Neural cell (in vitro differentiated cells): ENCODE measurements around the gene PCDH9. TPM values are rescaled to one million over a fixed set of nuclear protein-coding genes. Genes with fewer than 3 reads are reported as not detected.

Source experiments
- H2AFZ ChIP-seq: fragments of 200-600, 300-800 bp; sonication (generic), shearing (Covaris generic); 2 replicates; pipeline ENCODE4 v1.6.0; 2014; ENCODE audit warnings: low read depth, mild to moderate bottlenecking, antibody characterized with exemption, low read length, moderate library complexity
- H3F3A ChIP-seq: fragments of 200-600 bp; shearing (Covaris generic); 2 replicates; pipeline ENCODE4 v1.6.1; 2016; ENCODE audit warnings: mild to moderate bottlenecking, moderate library complexity, mixed read lengths, antibody characterized with exemption, low read length; ENCODE audit not compliant: insufficient read depth, poor library complexity, severe bottlenecking
- H3K27ac ChIP-seq: fragments of 200-600, 300-800 bp; sonication (generic), shearing (Covaris generic); 2 replicates; pipeline ENCODE4 v1.5.1; 2014; ENCODE audit warnings: mild to moderate bottlenecking, low read length, moderate library complexity
- H3K27me3 ChIP-seq: fragments of 300-800, 200-600 bp; sonication (generic), shearing (Covaris generic); 2 replicates; pipeline ENCODE4 v1.6.0; 2014; ENCODE audit warnings: mild to moderate bottlenecking, low read depth, low read length, moderate library complexity; ENCODE audit not compliant: insufficient read depth
- H3K36me3 ChIP-seq: fragments of 300-800, 200-600 bp; sonication (generic), shearing (Covaris generic); 2 replicates; pipeline ENCODE4 v1.5.1; 2014; ENCODE audit warnings: mild to moderate bottlenecking, antibody characterized with exemption, low read length, moderate library complexity; ENCODE audit not compliant: insufficient read depth
- H3K4me2 ChIP-seq: fragments of 300-800, 200-600 bp; sonication (generic), shearing (Covaris generic); 2 replicates; pipeline ENCODE4 v1.6.0; 2014; ENCODE audit warnings: mild to moderate bottlenecking, low read length
- H3K4me3 ChIP-seq: fragments of 300-800, 200-600 bp; sonication (generic), shearing (Covaris generic); 2 replicates; pipeline ENCODE4 v1.5.1; 2014; ENCODE audit warnings: mild to moderate bottlenecking, low read length, moderate library complexity
- H3K79me2 ChIP-seq: fragments of 200-600 bp; shearing (Covaris generic); replicated peaks from 2 replicates; pipeline ENCODE4 v1.6.0; 2014; ENCODE audit warnings: mild to moderate bottlenecking, low read length, moderate library complexity; ENCODE audit not compliant: insufficient read depth
- H3K9ac ChIP-seq: fragments of 300-800, 200-600 bp; sonication (generic), shearing (Covaris generic); 2 replicates; pipeline ENCODE4 v1.6.1; 2016; ENCODE audit warnings: mild to moderate bottlenecking, low read length, mixed read lengths
- H3K9me2 ChIP-seq: fragments of 200-600 bp; shearing (Covaris generic); 2 replicates; pipeline ENCODE4 v1.6.1; 2016; ENCODE audit warnings: mild to moderate bottlenecking, low read length, mixed read lengths; ENCODE audit not compliant: insufficient read depth
- H3K9me3 ChIP-seq: fragments of 200-600, 300-800 bp; sonication (generic), shearing (Covaris generic); 2 replicates; pipeline ENCODE4 v1.6.1; 2016; ENCODE audit warnings: mild to moderate bottlenecking, mixed run types, low read length, moderate library complexity, mixed read lengths
- H4K20me1 ChIP-seq: fragments of 200-600 bp; shearing (Covaris generic); 2 replicates; pipeline ENCODE4 v1.6.1; 2016; ENCODE audit warnings: mild to moderate bottlenecking, mixed run types; ENCODE audit not compliant: insufficient read depth
- EP300 ChIP-seq: fragments of 450-650 bp; conservative IDR thresholded peaks from 2 replicates; pipeline ENCODE4 v1.6.1; 2014; ENCODE audit warnings: antibody characterized with exemption, mild to moderate bottlenecking, moderate library complexity; ENCODE audit not compliant: poor library complexity, severe bottlenecking
- EZH2 ChIP-seq: fragments of 200-600, 300-800 bp; shearing (Covaris generic), sonication (generic); IDR thresholded peaks from 2 replicates; pipeline ENCODE4 v1.6.1; 2014; ENCODE audit warnings: antibody characterized with exemption, low read length, borderline replicate concordance, mild to moderate bottlenecking; ENCODE audit not compliant: insufficient read depth, poor library complexity, severe bottlenecking
- MXI1 ChIP-seq: fragments of 450-650 bp; conservative IDR thresholded peaks from 2 replicates; pipeline ENCODE4 v1.6.1; 2014; ENCODE audit warnings: antibody characterized with exemption, mild to moderate bottlenecking; ENCODE audit not compliant: poor library complexity, severe bottlenecking
- POLR2AphosphoS5 ChIP-seq: IDR thresholded peaks from 2 replicates; pipeline ENCODE4 v1.6.1; 2012
- RAD21 ChIP-seq: fragments of 450-650 bp; conservative IDR thresholded peaks from 2 replicates; pipeline ENCODE4 v1.6.1; 2014; ENCODE audit warnings: antibody characterized with exemption, mild to moderate bottlenecking, moderate library complexity
- SMC3 ChIP-seq: fragments of 450-650 bp; conservative IDR thresholded peaks from 2 replicates; pipeline ENCODE4 v1.6.1; 2014; ENCODE audit warnings: antibody characterized with exemption, mild to moderate bottlenecking, moderate library complexity; ENCODE audit not compliant: poor library complexity
- TAF1 ChIP-seq: IDR thresholded peaks from 2 replicates; pipeline ENCODE4 v1.6.1; 2012; ENCODE audit warnings: low read depth
- polyA plus RNA-seq: library from polyadenylated mRNA; depleted of rRNA; stranded (reverse); fragments of >200 nt; gene quantifications from 2 replicates; pipeline ENCODE4 v1.2.3, GENCODE V29; 2014
- TF ChIP-seq, protein P1 (sequence below): fragments of 450-650 bp; IDR thresholded peaks from 2 replicates; pipeline ENCODE4 v1.5.1; 2014; ENCODE audit warnings: antibody characterized with exemption, mild to moderate bottlenecking, moderate library complexity; ENCODE audit not compliant: poor library complexity, severe bottlenecking
- TF ChIP-seq, protein P2 (sequence below): IDR thresholded peaks from 2 replicates; pipeline ENCODE4 v1.6.1; 2012; ENCODE audit warnings: borderline replicate concordance

Gene PCDH9
- polyA plus RNA-seq, 1 donor from 2014 or later: 4.6 TPM

DNA sequence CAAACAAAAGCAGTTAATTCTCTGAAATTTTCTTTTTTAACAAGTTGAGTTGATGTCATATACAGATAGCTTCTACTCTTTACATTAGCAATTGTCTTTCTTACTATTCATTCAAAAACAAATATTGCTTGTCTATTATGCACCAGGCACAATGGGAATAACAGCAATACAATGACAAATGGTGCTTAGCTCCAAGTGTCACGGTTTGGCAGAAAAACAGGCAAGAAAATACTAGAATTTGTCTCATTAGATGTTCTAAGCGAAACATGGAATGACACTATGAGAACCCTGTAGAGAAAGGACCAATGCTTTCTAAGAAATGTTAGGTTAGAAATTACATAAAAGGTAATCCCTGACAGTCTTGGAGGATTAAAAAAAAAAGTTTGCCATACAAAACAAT is 187.6 kb downstream of the PCDH9 start:
- Histone ChIP-seq H3K4me2 (no peak overlapping the region), H3K36me3 (no peaks in the 10 kb centered on the region), H2AFZ (no peak overlapping the region), H3K27me3 (no peaks in the 10 kb centered on the region), H3K9me3 (no peaks in the 10 kb centered on the region), H3K27ac (no peak overlapping the region), H3K9me2 (no peaks in the 10 kb centered on the region), H3K79me2 (no peaks in the 10 kb centered on the region), H3F3A (no peaks in the 10 kb centered on the region), H4K20me1 (no peaks in the 10 kb centered on the region), H3K4me3 (no peak overlapping the region), H3K9ac (no peak overlapping the region)
- no peak for TF ChIP-seq EZH2

DNA sequence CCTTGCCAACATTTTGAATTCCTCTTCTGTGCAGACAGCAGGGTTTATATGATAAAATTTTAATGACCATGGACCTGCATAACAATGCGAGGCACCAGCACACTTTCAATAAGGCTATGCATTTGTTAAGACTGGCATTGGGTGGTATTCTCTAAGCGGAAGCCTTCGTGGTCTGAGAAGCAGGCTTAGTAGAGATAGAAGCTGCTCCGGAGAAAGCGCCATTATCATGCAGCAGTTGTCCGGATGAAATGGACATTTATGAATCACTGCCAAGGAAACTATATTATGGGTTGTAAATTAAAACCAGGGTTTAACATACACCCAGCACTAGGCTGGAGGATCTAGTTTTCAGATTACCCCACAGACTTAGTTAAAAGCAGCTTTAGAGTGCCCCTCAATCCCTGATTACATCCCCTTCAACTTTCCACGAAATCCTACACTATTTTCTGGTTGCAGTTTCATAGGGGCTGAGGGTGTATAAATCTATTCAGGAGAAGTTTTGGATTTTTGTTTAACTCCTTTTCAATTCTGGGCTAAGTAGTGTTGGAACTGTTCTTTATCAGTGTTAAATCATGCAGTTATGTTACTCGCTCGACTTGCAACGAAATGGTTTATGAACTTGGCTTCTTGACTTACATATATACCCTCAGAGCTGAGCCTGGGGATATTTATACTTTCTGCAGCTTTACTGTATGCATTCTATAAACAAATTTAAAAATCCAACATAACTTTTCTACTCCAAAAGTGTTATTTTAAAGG is 193.3 kb downstream of the PCDH9 start:
- no peaks in the 10 kb centered on the region for H3K79me2 ChIP-seq
- H3K9me2 ChIP-seq: no peaks in the 10 kb centered on the region
- TF ChIP-seq POLR2AphosphoS5 (no peak), EZH2 (no peak), TAF1 (no peak), MXI1 (no peak), RAD21 (no peak), EP300 (no peak), SMC3 (no peak)
- TF ChIP-seq, protein P1, sequence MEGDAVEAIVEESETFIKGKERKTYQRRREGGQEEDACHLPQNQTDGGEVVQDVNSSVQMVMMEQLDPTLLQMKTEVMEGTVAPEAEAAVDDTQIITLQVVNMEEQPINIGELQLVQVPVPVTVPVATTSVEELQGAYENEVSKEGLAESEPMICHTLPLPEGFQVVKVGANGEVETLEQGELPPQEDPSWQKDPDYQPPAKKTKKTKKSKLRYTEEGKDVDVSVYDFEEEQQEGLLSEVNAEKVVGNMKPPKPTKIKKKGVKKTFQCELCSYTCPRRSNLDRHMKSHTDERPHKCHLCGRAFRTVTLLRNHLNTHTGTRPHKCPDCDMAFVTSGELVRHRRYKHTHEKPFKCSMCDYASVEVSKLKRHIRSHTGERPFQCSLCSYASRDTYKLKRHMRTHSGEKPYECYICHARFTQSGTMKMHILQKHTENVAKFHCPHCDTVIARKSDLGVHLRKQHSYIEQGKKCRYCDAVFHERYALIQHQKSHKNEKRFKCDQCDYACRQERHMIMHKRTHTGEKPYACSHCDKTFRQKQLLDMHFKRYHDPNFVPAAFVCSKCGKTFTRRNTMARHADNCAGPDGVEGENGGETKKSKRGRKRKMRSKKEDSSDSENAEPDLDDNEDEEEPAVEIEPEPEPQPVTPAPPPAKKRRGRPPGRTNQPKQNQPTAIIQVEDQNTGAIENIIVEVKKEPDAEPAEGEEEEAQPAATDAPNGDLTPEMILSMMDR: no peak
- TF ChIP-seq, protein P2, sequence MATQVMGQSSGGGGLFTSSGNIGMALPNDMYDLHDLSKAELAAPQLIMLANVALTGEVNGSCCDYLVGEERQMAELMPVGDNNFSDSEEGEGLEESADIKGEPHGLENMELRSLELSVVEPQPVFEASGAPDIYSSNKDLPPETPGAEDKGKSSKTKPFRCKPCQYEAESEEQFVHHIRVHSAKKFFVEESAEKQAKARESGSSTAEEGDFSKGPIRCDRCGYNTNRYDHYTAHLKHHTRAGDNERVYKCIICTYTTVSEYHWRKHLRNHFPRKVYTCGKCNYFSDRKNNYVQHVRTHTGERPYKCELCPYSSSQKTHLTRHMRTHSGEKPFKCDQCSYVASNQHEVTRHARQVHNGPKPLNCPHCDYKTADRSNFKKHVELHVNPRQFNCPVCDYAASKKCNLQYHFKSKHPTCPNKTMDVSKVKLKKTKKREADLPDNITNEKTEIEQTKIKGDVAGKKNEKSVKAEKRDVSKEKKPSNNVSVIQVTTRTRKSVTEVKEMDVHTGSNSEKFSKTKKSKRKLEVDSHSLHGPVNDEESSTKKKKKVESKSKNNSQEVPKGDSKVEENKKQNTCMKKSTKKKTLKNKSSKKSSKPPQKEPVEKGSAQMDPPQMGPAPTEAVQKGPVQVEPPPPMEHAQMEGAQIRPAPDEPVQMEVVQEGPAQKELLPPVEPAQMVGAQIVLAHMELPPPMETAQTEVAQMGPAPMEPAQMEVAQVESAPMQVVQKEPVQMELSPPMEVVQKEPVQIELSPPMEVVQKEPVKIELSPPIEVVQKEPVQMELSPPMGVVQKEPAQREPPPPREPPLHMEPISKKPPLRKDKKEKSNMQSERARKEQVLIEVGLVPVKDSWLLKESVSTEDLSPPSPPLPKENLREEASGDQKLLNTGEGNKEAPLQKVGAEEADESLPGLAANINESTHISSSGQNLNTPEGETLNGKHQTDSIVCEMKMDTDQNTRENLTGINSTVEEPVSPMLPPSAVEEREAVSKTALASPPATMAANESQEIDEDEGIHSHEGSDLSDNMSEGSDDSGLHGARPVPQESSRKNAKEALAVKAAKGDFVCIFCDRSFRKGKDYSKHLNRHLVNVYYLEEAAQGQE: no peak
- no peak overlapping the region for H3K27ac ChIP-seq
- H3K4me3 ChIP-seq: no peak overlapping the region
- H3K9me3 ChIP-seq: no peaks in the 10 kb centered on the region
- H2AFZ ChIP-seq: no peak overlapping the region
- no peaks in the 10 kb centered on the region for H3K36me3 ChIP-seq
- H3F3A ChIP-seq: no peaks in the 10 kb centered on the region
- no peaks in the 10 kb centered on the region for H4K20me1 ChIP-seq
- H3K4me2 ChIP-seq: no peak overlapping the region
- no peak overlapping the region for H3K9ac ChIP-seq
- H3K27me3 ChIP-seq: no peaks in the 10 kb centered on the region
